ENCODE results near the gene ADAMTS12.
A peak's percentile ranks its signal among the peaks of the same experiment; 100 is the strongest.

ADAMTS12 gene

GRCh38 chr5:33696411-33696810, 195.4 kb downstream of the ADAMTS12 start:
- DNase-seq = no peak

DNA sequence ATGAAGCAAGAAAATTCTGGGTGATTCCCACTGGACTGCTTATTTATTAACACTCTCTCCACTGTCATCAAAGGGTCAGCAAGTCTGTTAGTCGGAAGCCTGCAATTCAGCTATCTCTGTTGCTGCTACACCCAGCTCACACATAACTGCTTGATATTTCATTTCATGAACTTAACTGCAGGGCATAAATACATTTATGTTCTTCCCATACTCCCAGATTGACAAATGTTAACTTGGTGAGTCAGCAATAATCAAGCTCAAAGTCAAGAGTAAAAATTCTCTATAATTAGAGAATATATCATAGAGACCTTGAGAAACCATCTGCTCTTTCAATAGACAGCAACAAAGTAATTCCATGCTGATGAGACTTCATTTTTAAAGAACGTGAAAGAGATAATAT, 198.8 kb downstream of the ADAMTS12 start:
- DNase-seq = no peak

GRCh38 chr5:33691856-33692255, 199.9 kb downstream of the ADAMTS12 start:
- DNase-seq = no peak

GRCh38 chr5:33690374-33691135, 201.2 kb downstream of the ADAMTS12 start:
- no peak for DNase-seq

DNA sequence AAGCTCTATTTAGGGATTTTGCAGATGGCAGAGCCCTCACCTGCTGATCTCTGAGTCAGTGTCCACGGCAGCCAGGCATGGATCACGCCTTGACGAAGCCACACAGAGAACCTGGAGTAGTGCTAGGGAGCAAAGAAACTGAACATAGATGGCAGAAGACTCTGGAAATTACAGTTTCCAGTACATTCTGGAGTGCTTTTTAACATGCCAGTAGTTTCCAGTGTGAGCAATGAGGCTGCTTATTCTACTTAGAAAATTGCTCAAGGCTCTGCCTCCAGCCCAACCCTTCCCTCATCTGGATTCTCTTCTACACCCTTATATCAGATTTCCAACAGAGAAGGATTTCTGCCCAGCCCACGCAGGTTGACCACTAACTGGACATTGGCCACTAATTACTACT, 203.3 kb downstream of the ADAMTS12 start:
- DNase-seq = no peak

GRCh38 chr5:33688066-33688465, 203.7 kb downstream of the ADAMTS12 start:
- DNase-seq = no peak

GRCh38 chr5:33685873-33686755, 205.7 kb downstream of the ADAMTS12 start:
- DNase-seq = peak; percentile 56

GRCh38 chr5:33684496-33685159, 207.2 kb downstream of the ADAMTS12 start:
- DNase-seq = no peak

DNA sequence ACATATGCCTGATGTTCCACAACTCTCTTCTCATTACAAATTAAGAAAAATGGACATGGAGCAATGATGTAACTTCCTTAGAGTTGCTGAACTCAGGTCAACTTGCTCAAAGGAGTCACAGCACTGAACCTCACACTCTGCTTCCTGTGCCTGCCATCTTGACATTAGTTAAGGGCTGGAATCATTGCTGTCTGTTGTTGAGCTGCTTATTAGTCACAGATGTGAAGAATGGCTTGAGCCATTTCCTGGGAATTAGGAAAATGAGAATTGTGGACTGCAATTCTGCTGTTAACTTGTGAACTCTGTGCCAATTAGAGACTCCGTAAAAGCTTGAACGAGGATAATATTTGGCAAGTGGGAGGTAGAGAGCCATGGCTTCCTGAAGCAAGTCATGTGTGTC, 212.0 kb downstream of the ADAMTS12 start:
- DNase-seq = no peak

DNA sequence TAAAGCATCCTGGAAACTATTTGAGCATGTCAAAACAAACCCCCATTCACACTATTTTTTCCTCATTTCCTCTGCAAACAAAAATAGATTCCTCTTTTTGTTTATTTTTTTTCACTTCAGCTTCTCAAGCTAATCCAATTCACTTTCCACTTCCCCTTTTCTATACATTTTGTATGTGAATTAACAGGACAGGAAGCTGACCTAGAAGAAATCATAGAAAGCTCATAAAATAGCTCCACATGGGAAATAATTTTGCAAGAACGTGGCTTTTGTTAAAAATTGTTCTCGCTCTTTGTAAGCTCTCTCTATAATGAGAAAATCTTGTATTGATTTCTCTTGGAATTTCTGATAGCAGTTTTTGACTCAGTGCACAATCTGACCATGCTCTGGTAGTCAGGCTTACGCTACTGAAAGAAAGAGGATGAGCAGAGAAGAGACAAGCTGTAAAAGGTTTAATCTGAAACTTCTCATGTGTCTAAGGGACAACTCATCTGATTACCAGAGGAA, 215.8 kb downstream of the ADAMTS12 start:
- DNase-seq = no peak

DNA sequence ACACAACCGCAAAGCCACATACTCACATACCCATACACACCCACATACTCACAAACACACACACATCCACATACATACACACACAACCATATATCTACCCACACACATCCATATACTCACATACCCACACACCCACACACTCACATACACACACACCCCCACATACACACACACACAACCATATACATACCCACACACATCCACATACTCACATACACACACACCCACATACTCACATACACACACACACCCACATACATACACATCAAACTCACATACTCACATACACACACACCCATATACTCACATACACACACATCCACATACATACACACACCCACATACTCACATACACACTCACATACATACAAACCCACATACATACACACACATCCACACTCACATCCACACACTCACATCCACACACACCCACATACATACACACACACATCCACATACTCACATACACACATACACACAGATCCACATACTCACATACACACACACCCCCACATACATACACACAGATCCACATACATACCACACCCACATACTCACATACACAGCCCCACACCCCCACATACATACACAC, 220.0 kb downstream of the ADAMTS12 start:
- DNase-seq = no peak

- no peak for DNase-seq
Observed at GRCh38 chr5:33662722-33663427, 228.9 kb downstream of the ADAMTS12 start.

DNA sequence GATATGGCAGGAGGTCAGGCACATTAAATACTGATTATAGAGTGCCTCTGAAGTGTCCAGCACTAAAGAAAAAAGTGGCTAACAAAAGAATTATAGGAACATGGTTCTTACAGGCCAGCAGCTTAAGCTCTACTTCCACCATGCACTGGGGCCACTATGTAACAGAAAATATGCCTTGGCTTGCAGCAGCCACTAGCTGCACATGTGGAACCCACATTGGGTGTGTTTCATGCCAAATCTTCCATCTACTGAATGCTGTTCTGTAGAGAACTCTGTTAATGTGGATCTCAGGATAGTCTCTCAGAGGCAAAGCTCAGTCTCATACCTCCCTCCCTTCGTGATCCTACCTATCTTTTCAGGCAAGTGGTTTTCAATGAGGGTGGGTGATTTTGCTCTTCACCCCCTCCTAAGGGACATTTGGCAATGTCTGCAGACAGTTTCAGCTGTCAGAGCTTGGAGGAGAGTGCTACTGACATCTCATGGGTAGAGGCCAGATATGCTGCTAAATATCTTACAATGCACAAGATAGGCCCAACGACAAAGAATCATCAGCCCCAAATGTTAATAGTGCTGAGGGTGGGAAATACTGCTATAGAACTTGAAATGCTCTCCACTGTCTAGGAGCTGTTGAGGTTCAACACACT, 232.1 kb downstream of the ADAMTS12 start:
- no peak for DNase-seq

GRCh38 chr5:33657804-33658440, 233.9 kb downstream of the ADAMTS12 start:
- no peak for DNase-seq

DNA sequence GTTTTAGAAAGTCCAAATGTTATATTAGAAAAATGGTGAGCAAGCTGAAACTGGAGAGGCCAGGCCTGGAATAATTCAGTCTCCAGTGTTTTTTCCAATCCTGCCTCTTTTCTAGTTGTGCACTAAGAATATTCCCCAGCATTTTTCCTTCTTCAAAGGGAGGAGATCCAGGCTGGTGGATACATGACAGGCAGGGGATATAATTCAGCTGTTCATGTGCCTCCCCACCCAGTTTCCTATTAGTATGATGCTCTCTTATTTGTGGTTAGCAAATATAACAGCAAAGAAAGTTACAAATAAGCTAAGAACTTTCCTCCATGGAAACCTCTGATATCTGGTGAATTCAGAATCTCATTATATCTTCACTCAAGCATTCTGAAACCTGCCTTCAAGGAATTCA, 234.6 kb downstream of the ADAMTS12 start:
- DNase-seq = no peak

GRCh38 chr5:33650911-33651310, 240.9 kb downstream of the ADAMTS12 start:
- no peak for DNase-seq

GRCh38 chr5:33649549-33650482, 242.0 kb downstream of the ADAMTS12 start:
- no peak for DNase-seq

GRCh38 chr5:33641744-33642505, 249.9 kb downstream of the ADAMTS12 start:
- DNase-seq = no peak

DNA sequence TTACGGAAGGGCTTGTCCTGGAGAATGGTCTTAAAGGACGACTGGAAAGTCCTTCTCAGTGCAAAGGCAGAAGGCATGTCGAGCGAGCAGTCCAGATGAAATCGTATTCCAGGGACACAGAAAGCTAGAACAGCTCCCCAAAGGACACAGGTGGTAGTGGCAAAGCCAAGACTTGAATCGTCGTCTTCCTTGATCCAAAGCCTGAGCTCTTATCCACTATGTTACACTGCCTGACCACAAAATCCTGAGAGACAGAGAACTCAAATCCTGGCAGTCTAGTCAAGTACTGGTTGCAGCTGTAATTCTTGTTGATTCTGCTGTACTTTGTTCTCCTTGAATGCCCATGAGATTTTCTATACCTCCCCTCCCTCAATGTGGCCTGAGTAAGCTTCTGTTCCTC, 252.3 kb downstream of the ADAMTS12 start:
- DNase-seq = no peak

Data from NCI-H82 (cell line).